GM13977 (cell line): Measurements from ENCODE around the gene TIMELESS.
"Not testable (repeated sequence)": the region's sequence is repeated elsewhere in the genome, so short reads cannot be mapped to it uniquely, and the experiment has no call there.

ENCODE experiments used
- DNase-seq: peaks from one replicate; pipeline ENCODE4 v3.0.0; 2012; ENCODE audit warnings: low spot score
- CTCF ChIP-seq: IDR thresholded peaks from 2 replicates; pipeline ENCODE4 v1.5.1; 2012; ENCODE audit warnings: mild to moderate bottlenecking, control low read depth; ENCODE audit not compliant: insufficient read depth; ENCODE audit errors: extremely low read depth, missing control alignments
- in situ Hi-C: fragments of 300-500 bp; cut with MboI; formaldehyde crosslinking; loops from one replicate; pipeline ENCODE4 v1.12.0; 2022; ENCODE audit warnings: low sequenced_read_pairs, low pct_unique_long_range_greater_than_20kb, mixed read lengths, inconsistent platforms; ENCODE audit not compliant: unreplicated experiment

The TIMELESS gene

GRCh38 chr12:56417739-56418138, 31.5 kb downstream of the TIMELESS start:
- in situ Hi-C loops: no loop called here
- no peak for TF ChIP-seq CTCF
- no peak for DNase-seq

DNA sequence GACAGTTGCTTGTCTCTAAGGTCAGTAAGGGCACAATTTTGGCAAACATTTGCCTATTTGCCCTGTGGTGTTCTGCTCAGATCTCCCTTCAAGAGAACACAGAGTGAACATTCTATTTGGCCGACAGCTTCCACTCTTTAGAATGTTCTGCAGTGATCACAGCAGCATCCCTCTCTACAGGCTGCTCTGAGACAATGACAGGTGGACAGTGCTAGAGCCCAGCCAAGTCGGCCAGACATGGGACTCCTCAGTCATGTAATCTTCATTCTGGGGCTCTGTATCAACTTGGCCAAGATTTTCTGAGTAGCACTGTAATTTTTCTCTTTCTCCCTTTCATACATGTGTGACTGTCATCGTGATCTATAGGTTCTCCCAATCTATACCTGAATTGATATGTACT, 34.8 kb downstream of the TIMELESS start:
- no peak for DNase-seq
- in situ Hi-C loops: no loop called here

GRCh38 chr12:56413392-56413791, 35.8 kb downstream of the TIMELESS start:
- in situ Hi-C loops: no loop called here
- DNase-seq: no peak
- no peak for TF ChIP-seq CTCF

More for the DNA sequence above, 34.8 kb downstream of the TIMELESS start:
- no peak for TF ChIP-seq CTCF

- TF ChIP-seq CTCF: no peak
- no peak for DNase-seq
Measured at GRCh38 chr12:56411781-56412639, 37.2 kb downstream of the TIMELESS start.

DNA sequence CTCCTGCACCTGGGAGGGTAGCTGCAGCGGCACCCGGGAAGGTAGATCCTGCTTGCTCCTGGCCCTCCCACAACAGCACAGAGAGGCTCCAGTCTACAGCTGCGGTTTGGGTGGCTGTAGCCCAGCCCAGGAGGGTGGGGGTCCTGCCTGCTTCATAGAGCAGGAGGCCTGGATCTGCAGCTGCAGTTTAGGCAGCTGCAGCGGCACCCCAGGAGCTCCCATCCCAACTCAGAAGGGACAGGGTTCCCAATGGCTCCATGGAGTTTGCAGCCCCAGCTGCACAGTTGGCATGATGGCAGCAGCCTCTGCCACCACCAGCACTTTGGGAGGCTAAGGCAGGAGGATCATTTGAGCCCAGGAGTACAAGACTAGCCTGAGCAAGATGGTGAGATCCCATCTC, 38.5 kb downstream of the TIMELESS start:
- in situ Hi-C loops: no loop called here
- no peak for TF ChIP-seq CTCF
- DNase-seq: no peak

More at GRCh38 chr12:56411781-56412639, 37.2 kb downstream of the TIMELESS start:
- in situ Hi-C loops: no loop called here

DNA sequence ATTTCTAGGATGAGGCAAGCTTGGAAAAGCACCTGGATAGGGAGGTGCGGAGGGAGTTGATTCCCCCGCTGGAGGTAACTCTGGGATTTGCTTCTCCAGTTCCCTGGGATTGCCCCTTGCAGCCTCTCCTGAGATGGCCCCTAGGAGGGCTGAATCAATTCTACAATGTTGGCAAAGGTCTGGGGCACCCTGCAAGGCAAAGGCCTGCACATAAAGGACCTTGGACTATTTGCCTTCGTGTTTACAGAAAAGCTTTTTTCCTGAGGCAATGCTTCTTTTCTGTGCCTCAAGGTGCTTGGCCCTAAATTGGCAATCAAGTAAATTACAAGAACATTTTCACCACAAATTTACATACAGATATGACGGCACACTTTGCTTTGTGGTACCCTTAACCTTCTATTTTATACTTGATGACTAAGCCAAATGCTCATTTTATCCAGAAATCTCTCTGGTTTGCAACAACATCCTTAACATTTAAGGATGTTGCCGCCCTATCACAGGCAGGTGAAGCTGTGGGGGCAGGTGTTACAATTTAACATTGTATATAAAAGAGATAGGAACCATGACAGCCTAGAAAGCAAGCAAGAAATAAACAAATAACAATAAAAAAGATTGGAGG, 40.3 kb downstream of the TIMELESS start:
- DNase-seq: no peak
- no peak for TF ChIP-seq CTCF
- in situ Hi-C loops: no loop called here

GRCh38 chr12:56404227-56404626, 45.0 kb downstream of the TIMELESS start:
- DNase-seq, in situ Hi-C loops: not testable (repeated sequence)

DNA sequence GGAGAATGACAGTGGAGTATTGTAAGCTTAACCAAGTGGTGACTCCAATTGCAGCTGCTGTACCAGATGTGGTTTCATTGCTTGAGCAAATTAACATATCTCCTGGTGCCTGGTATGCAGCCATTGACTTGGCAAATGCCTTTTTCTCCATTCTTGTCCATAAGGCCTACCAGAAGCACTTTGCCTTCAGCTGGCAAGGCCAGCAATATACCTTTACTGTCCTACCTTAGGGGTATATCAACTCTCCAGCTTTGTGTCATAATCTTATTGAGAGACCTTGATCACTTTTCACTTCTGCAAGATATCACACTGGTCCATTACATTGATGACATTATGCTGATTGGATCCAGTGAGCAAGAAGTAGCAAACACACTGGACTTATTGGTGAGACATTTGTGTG, 47.6 kb downstream of the TIMELESS start:
- in situ Hi-C loops, DNase-seq: not testable (repeated sequence)

DNA sequence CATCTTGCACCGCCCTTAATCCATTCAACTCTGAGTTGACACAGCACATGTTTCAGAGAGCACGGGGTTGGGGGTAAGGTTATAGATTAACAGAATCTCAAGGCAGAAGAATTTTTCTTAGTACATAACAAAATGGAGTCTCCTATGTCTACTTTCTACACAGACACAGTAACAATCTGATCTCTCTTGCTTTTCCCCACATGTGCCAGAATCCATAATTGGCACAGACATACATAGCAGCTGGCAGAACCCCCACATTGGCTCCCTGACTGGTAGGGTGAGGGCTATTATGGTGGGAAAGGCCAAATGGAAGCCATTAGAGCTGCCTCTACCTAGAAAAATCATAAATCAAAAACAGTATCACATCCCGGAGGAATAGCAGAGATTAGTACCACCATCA, 48.1 kb downstream of the TIMELESS start:
- in situ Hi-C loops, DNase-seq: not testable (repeated sequence)

DNA sequence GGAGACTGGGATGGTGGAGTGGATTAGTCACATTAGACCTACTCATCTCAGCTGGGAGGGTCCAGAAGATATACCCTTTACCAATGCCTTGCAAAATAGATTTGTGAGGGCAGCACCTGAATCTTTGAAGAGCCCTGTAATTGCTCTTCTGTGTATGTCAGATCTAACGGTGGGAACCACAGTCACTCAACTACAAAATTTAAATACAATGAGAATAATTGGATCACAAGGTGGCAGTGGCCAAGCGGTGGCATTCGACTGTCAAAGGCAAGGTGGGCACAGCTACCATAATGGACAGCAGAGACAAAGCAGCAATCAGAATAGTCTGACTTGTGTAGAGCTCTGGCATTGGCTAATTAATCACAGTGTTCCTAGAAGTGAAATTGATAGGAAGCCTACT, 49.8 kb downstream of the TIMELESS start:
- in situ Hi-C loops, DNase-seq: not testable (repeated sequence)
